ENCODE measurements around the gene GALNT13.

The GALNT13 gene

DNA sequence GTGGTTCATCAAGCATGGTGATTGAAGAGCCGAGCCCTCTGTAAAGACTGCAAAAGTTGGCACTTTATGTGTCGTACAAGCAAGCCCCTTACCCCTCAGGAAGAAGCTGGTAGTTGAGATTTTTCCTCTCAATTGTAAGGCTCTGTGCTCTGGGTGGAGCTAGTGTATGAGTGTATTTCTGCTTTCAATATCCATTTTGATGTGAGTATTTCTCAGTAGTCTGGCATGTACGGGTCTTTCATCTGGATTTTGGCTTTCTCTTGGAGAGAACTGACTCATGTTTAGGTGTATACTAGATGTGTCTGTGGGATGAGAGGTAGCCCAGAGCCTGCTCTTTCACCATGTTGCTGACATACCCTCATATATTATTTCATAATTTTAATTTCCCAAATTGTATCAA is 420.2 kb downstream of the GALNT13 start:
- DNase-seq (ENCODE audit: low spot score) (no peak), FAIRE-seq (no peak)

- DNase-seq (ENCODE audit: low spot score) = no peak
Observed at GRCh38 chr2:154293864-154294263, 422.1 kb downstream of the GALNT13 start.

DNA sequence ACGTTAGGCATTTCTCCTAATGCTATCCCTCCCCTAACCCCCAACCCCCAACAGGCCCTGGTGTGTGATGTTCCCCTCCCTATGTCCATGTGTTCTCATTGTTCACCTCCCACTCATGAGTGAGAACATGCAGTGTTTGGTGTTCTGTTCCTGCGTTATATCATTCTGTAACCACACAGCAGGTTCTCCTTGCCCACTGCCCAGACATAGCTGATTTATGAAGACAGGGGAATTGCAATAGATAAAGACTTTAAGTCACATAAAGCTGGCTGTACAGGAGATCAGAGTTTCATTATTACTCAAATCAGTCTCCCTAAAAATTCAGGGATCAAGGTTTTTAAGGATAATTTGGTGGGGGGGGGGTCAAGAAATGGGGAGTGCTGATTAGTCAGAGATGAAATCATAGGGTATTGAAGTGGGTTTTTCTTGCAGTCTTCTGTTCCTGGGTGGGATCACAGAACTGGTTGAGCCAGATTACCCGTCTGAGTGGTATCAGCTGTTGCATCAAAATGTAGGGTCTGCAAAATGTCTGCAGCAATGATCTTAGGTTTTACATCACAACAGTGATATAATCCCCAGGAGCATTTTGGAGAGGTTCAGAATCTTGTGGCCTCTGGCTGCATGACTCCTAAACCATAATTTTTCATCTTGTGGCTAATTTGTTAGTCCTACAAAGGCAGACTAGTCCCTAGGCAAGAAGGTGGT is 434.7 kb downstream of the GALNT13 start:
- no peak for DNase-seq (ENCODE audit: low spot score)
- no peak for FAIRE-seq

More at GRCh38 chr2:154293864-154294263, 422.1 kb downstream of the GALNT13 start:
- no peak for FAIRE-seq

- no peak for FAIRE-seq
- DNase-seq (ENCODE audit: low spot score) = no peak
Observed at GRCh38 chr2:154307007-154307406, 435.3 kb downstream of the GALNT13 start.

- DNase-seq (ENCODE audit: low spot score) (no peak), FAIRE-seq (no peak)
Observed at GRCh38 chr2:154324601-154325000, 452.9 kb downstream of the GALNT13 start.

GRCh38 chr2:154329510-154329909 is 457.8 kb downstream of the GALNT13 start:
- DNase-seq (ENCODE audit: low spot score) (no peak), FAIRE-seq (no peak)

DNA sequence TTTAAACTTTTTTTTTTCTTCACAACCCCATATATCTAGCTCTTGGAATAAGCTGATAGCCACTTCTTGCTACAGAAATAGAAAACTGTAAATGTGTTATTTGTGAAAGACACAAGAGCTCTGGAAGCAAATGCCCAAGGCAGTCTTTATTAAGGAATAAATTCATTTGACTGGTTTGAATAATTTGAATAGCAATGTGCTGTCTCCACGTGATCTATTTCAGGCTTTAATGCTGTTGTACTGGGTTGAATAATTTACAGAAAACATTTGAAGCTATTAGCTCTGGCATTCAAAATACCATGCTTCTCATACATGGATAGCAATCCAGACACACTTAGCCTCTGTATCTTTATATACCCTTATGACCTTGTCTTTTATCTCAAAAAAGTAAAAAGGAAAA is 460.1 kb downstream of the GALNT13 start:
- no peak for FAIRE-seq
- no peak for DNase-seq (ENCODE audit: low spot score)

DNA sequence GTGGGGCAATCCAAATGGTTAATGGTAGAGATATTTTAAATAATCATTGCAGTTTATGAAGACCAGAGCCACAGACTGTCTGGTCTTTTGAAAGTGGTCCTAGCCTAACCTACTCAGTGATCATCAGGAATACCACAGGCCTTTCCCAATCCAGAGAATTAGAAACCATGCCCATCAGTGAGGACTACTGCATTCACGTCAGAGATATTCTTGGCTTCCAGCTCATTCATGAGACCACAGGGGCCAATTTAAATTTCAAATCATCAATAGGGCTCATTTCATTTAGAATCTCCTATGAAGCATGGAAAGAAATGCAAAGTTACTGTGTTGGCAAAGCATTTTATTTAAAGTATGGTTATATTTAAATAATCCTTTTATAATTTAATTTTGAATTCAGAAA is 464.5 kb downstream of the GALNT13 start:
- no peak for DNase-seq (ENCODE audit: low spot score)
- FAIRE-seq = no peak

DNA sequence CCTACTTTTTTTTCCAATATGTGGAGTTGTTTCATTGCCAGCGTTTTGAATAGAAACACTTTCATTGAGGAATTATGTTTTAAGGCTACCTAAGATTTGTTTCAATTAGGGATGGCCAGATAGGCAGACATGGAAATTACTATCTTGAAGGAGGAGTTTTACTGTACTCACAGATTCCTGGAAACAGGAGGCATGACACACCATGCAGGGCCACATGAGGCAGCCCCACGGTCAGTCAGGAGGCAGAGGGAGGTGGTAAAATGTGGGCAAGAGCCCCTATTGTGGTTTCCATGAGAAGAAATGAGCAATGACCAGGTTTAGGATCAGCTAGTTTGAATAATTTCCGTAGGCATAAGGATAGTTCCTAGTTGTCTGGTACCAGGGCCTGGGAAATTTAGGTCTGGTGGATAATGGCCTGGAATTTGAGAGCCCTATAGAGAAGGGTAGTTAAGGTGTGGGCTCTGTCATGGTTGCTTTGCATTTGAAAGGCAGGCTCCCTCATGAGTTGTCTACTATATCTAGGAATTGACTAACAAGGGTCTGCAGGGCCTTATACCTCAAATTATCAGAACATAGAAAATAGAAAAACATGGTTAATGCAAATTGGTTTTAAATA is 466.7 kb downstream of the GALNT13 start:
- no peak for FAIRE-seq
- DNase-seq (ENCODE audit: low spot score) = no peak

- no peak for DNase-seq (ENCODE audit: low spot score)
- FAIRE-seq = no peak
Observed at GRCh38 chr2:154343282-154343681, 471.6 kb downstream of the GALNT13 start.

DNA sequence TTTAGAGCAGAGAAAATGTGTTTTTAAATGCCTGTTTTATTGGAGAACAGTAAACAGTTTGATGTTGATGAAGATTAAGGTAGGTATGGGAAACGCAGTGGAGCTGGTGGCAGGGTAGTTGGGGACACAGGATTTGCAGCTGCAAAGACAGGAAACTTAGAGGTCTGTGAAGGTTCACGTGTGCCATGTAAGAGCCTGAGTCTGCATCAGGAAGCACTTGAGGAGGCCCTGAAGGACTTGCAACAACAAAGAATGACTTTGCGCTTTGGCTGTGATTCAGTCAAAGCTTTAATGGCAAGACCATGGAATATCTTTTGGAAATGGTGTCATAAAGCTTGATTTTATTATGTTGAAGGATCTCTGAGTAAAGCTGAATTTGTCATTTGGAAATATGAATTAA is 479.2 kb downstream of the GALNT13 start:
- FAIRE-seq = no peak

DNA sequence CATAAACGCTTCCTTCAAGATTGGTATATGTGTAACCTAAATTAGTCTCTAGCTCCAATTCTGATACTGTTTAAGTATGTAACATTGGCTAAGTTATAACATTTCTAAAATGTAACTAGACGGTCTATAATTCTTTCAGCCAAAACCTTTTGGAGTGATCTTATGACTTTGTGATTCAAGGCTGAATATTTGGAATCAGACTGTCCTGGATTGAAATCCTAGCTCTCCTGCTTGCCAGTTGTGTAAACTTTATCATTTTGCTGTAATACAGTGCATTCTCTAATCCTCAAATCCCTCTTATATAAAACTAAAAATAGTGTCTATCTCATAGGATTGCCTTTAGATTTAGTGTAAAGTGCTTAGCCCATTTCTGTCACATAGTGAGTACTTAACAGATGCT is 489.6 kb downstream of the GALNT13 start:
- DNase-seq (ENCODE audit: low spot score) (no peak), FAIRE-seq (no peak)

More for the DNA sequence above, 479.2 kb downstream of the GALNT13 start:
- no peak for DNase-seq (ENCODE audit: low spot score)

- DNase-seq (ENCODE audit: low spot score) (no peak), FAIRE-seq (no peak)
Observed at GRCh38 chr2:154368153-154368552, 496.4 kb downstream of the GALNT13 start.

- no peak for FAIRE-seq
- no peak for DNase-seq (ENCODE audit: low spot score)
Observed at GRCh38 chr2:154370873-154371272, 499.2 kb downstream of the GALNT13 start.

DNA sequence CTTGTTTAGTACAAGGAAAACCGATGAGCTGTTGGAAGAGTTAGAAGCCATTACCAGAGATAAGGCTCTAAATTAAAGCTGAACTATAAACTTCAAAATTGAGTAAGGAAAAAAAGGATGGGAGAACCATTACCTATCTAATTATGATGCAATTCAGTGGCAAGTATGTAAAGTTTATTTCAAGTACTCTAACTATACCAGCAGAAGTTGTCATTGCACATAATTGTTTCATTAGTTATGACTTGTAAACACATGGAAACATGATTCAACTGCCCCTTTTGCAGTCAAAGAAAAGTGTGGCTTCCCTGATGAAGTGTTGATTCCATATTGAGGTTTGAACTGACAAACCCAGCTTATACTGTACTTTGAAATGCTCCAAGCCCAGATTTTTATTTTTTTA is 502.7 kb downstream of the GALNT13 start:
- DNase-seq (ENCODE audit: low spot score) = no peak
- FAIRE-seq = no peak

GRCh38 chr2:154375579-154375931 is 503.8 kb downstream of the GALNT13 start:
- FAIRE-seq (no peak), DNase-seq (ENCODE audit: low spot score) (peak; percentile 6)

GRCh38 chr2:154381931-154382794 is 510.4 kb downstream of the GALNT13 start:
- DNase-seq (ENCODE audit: low spot score) = no peak
- FAIRE-seq = no peak

DNA sequence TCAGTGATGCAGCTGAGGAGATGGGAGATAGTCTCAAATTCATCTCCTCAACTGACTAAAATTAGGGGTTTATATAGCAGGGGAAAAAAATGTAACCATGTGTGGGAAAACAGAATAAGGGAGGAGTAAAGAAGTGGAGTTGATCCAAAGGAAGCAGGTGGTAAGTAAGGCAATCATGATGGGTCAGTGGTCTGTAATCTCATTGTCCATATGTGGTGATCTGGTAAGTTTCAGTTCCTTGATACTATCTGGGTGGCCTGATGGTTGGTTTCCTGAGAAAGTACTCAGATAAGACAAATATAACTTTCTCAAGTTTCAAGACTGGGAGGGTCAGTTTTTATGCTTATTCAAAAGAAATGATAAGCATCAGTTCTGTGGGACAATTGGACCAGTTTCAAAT is 514.5 kb downstream of the GALNT13 start:
- FAIRE-seq (no peak), DNase-seq (ENCODE audit: low spot score) (no peak)

DNA sequence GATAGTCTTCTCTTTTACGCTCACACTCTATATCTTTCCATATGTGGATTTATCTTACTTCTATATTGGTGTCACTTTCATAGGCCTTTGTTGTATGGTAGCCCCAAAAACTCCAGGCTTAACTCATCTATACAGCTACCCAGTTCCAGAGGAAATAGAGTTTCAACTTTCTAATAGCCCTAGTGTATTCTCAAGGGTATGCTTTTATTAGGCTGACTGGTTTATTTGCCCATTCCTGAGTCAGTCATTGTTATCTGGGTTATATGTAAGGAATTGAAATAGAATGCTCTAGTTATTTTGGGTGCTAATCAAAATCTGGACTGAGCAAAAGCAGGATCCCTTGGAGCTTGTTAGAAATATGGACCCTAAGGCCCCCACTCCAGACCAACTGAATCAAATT is 519.3 kb downstream of the GALNT13 start:
- FAIRE-seq = no peak

DNA sequence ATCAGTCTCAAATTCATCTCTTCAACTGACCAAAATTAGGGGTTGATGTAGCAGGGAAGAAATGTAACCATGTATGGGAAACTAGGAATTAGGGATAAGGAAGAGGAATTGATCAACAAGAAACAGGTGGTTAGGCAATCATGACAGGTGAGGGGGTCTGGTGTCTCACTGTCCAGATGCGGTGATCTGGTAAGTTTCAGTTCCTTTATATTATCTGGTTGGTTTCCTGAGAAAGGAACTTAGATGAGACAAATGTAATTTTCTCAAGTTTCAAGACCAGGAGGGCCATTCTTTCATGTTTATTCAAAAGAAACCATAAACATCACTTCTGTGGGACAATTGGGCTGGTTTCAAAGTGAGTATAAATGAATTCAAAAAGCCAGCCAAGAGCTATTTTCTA is 520.5 kb downstream of the GALNT13 start:
- FAIRE-seq = no peak

More for the DNA sequence above, 519.3 kb downstream of the GALNT13 start:
- DNase-seq (ENCODE audit: low spot score) = no peak

DNA sequence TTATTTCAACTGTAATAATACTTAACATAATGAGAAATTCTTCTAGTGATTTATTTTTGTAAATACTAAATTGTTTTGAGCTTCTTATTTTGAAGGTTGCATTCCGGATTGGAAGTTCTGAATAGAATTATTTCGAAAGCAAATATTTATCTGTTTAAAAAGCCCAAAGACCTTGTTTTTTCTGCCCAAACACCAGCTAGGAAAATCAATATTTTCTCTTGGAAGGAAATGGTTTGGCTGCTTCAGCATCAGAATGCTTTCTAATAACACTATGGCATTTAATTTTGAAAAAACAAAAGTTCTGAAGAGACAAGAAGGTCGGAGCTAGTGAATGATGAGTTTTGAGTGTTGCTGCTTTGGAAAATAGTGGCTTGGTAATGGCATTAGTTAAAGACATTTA is 522.9 kb downstream of the GALNT13 start:
- FAIRE-seq = no peak
- no peak for DNase-seq (ENCODE audit: low spot score)

More for the DNA sequence above, 520.5 kb downstream of the GALNT13 start:
- DNase-seq (ENCODE audit: low spot score) = no peak

DNA sequence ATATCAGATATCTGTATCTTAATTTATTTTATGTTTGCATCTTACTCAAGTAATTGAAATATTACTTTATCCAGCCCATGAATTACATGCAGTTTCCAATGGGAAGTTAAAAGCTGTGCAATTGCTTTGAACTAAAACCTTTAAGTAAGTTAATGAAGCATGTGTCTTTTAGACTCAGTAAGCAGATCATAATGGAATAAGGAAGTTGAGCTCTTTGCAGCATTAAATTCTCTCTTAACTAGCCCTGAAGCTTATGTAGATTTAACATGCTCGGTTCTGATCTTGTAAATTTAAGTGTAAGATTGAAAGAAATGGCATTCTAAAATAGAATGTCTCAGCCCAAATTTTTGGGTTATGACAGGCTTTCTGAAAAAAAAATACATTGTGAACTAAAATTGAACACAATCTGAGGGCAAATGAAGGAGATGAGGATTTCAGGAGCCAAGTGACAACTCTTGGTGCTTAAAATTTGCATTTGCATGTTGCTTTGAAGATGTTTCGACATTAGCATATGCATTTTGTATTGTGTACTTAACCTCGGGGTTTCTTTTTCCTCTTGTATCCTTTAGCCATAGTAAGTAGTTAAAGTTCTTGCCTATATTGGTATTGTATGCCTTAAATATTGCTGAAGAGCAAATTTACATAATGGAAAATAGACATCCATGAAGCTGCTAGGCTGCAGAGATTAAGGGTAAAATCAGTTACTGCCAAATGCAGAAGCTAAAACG is 529.0 kb downstream of the GALNT13 start:
- FAIRE-seq = no peak

More for the DNA sequence above, 529.0 kb downstream of the GALNT13 start:
- DNase-seq (ENCODE audit: low spot score) = no peak
